Measurements from ENCODE around the gene RPL9.

- TF ChIP-seq CTCF (IDR thresholded peaks at IDR 0.05) (no peak), POLR2A (IDR thresholded peaks at IDR 0.05) (no peak)
Measured at GRCh38 chr4:39451423-39452023, 7.2 kb downstream of the RPL9 start.
